NB4 (cell line): Measurements from ENCODE around the gene INPP5E.

Source experiments
- DNase-seq: peaks from one replicate; pipeline ENCODE4 v3.0.0; 2010; ENCODE audit warnings: low read depth
- H3K4me3 ChIP-seq: one replicate; pipeline ENCODE4 v1.5.1; 2011; ENCODE audit warnings: mild to moderate bottlenecking, low read depth, low read length, moderate library complexity
- CTCF ChIP-seq: IDR thresholded peaks from one replicate; pipeline ENCODE4 v1.5.1; 2012; ENCODE audit warnings: low read depth, low read length
- MAX ChIP-seq: IDR thresholded peaks from 2 replicates; pipeline ENCODE4 v1.6.1; 2011; ENCODE audit warnings: low read depth, low read length
- MYC ChIP-seq: IDR thresholded peaks from 2 replicates; pipeline ENCODE4 v1.6.1; 2011; ENCODE audit warnings: low read depth, low read length
- POLR2A ChIP-seq: IDR thresholded peaks from 2 replicates; pipeline ENCODE4 v1.6.1; 2011; ENCODE audit warnings: mild to moderate bottlenecking; ENCODE audit not compliant: insufficient read length; ENCODE audit errors: extremely low read depth

INPP5E gene

GRCh38 chr9:136379401-136379800 is 60.2 kb downstream of the INPP5E start:
- TF ChIP-seq CTCF: no peak
- no peak for TF ChIP-seq MAX
- no peak for TF ChIP-seq POLR2A
- TF ChIP-seq MYC: no peak
- DNase-seq: no peak
- H3K4me3 ChIP-seq: no peak overlapping the region

GRCh38 chr9:136379003-136379287 is 60.7 kb downstream of the INPP5E start:
- H3K4me3 ChIP-seq: no peak overlapping the region
- no peak for DNase-seq
- no peak for TF ChIP-seq MYC
- TF ChIP-seq CTCF: no peak
- TF ChIP-seq POLR2A: no peak
- no peak for TF ChIP-seq MAX
